B cell (primary cell): ENCODE results near the gene NUDT16L1. TPM values are rescaled to one million over a fixed set of nuclear protein-coding genes. Genes with fewer than 3 reads are reported as not detected.

Experiments
- ATAC-seq: fragments of 200-7000 bp; cut with Tn5 transposase; one replicate; pipeline ENCODE4 v1.10.0; 2021; ENCODE audit warnings: low read depth, mild to moderate bottlenecking, moderate number of reproducible peaks, moderate library complexity
- CTCF ChIA-PET: fragments of 350-600 bp; sonication (Branson Sonifier 250); formaldehyde crosslinking; loops from one replicate; lab custom pipeline; 2021; ENCODE audit warnings: antibody characterized with exemption, inconsistent platforms; lab: Charles Lee
- POLR2A ChIA-PET: fragments of 350-600 bp; sonication (Branson Sonifier 250); formaldehyde crosslinking; loops from one replicate; lab custom pipeline; 2021; ENCODE audit warnings: antibody characterized with exemption; lab: Charles Lee
- DNase-seq: peaks from one replicate; pipeline ENCODE4 v3.0.0; 2013
- H2AFZ ChIP-seq: 2 replicates; pipeline ENCODE4 v1.6.1; 2012; ENCODE audit warnings: mild to moderate bottlenecking, low read depth, low read length; ENCODE audit not compliant: insufficient read depth, poor library complexity, severe bottlenecking
- H3K27ac ChIP-seq, 2 donors: 1 replicate in 1 of 2; 2 replicates in 1 of 2; pipeline ENCODE4 v1.5.1; 2012 to 2013; ENCODE audit warnings: low read length in 2 of 2, mild to moderate bottlenecking in 2 of 2, moderate library complexity in 1 of 2
- H3K27me3 ChIP-seq, 4 experiments: fragments of 200-600 bp in 1 of 4; sonication (generic) in 1 of 4; replicated peaks in 1 of 4; 1 replicate in 2 of 4; 2 replicates in 2 of 4; pipeline versions ENCODE4 v1.6.1 to v1.7.0; 2013 to 2016; ENCODE audit warnings: low read length in 3 of 4, mild to moderate bottlenecking in 2 of 4, mixed read lengths in 1 of 4, moderate library complexity in 1 of 4; ENCODE audit not compliant: insufficient read depth in 4 of 4, control insufficient read depth in 3 of 4; ENCODE audit errors: control extremely low read depth in 1 of 4
- H3K36me3 ChIP-seq, 2 experiments: replicated peaks in 1 of 2; 1 replicate in 1 of 2; 2 replicates in 1 of 2; pipeline versions ENCODE4 v1.6.1 to v1.7.1; 2013; ENCODE audit warnings: low read length in 1 of 2; ENCODE audit not compliant: insufficient read depth in 2 of 2, control insufficient read depth in 1 of 2; ENCODE audit errors: control extremely low read depth in 1 of 2, extremely low read depth in 1 of 2
- H3K4me1 ChIP-seq, 2 donors: fragments of 200-600 bp in 1 of 2; sonication (generic) in 1 of 2; 1 replicate in 1 of 2; 2 replicates in 1 of 2; pipeline versions ENCODE4 v1.5.1 to v1.6.1; 2013 to 2017; ENCODE audit warnings: low read length in 2 of 2; ENCODE audit not compliant: control insufficient read depth in 2 of 2, insufficient read depth in 2 of 2
- H3K4me2 ChIP-seq: replicated peaks from 2 replicates; pipeline ENCODE3; 2012; ENCODE audit warnings: mild to moderate bottlenecking, low read depth, low read length; ENCODE audit not compliant: poor library complexity, severe bottlenecking
- H3K4me3 ChIP-seq, 5 experiments: fragments of 200-600 bp in 1 of 5; sonication (generic) in 1 of 5; 1 replicate in 3 of 5; 2 replicates in 2 of 5; pipeline versions ENCODE4 v1.5.1 to v1.7.0; 2011 to 2016; ENCODE audit warnings: low read length in 4 of 5, mild to moderate bottlenecking in 4 of 5, low read depth in 2 of 5, control low read depth in 1 of 5, moderate library complexity in 1 of 5; ENCODE audit not compliant: insufficient read depth in 1 of 5; ENCODE audit errors: control extremely low read depth in 1 of 5, extremely low read depth in 1 of 5
- H3K79me2 ChIP-seq: fragments of 200-600 bp; sonication (generic); one replicate; pipeline ENCODE4 v1.6.0; 2016; ENCODE audit warnings: low read length; ENCODE audit not compliant: control insufficient read depth, insufficient read depth
- H3K9ac ChIP-seq: fragments of 200-600 bp; sonication (generic); 2 replicates; pipeline ENCODE4 v1.6.1; 2017; ENCODE audit warnings: mild to moderate bottlenecking, low read length, moderate library complexity
- H3K9me3 ChIP-seq, 3 donors: one replicate each; pipeline versions ENCODE4 v1.6.1 to v1.7.1; 2013; ENCODE audit warnings: low read length in 2 of 3; ENCODE audit not compliant: control insufficient read depth in 2 of 3, insufficient read depth in 1 of 3; ENCODE audit errors: control extremely low read depth in 1 of 3
- H4K20me1 ChIP-seq: 2 replicates; pipeline ENCODE4 v1.6.0; 2012; ENCODE audit warnings: mild to moderate bottlenecking, low read length; ENCODE audit not compliant: insufficient read depth, control insufficient read depth, poor library complexity, severe bottlenecking
- H3K27ac Mint-ChIP-seq: one replicate; pipeline ENCODE4 v1.8.0; 2021; ENCODE audit warnings: mixed read lengths
- H3K27me3 Mint-ChIP-seq: one replicate; pipeline ENCODE4 v1.8.0; 2021; ENCODE audit warnings: mixed read lengths
- H3K4me1 Mint-ChIP-seq: one replicate; pipeline ENCODE4 v1.8.0; 2021; ENCODE audit warnings: mixed read lengths
- H3K4me3 Mint-ChIP-seq: one replicate; pipeline ENCODE4 v1.8.0; 2021; ENCODE audit warnings: mixed read lengths
- H3K9me3 Mint-ChIP-seq: one replicate; pipeline ENCODE4 v1.8.0; 2022; ENCODE audit warnings: mixed read lengths; ENCODE audit not compliant: insufficient read depth
- EZH2 ChIP-seq: IDR thresholded peaks from 2 replicates; pipeline ENCODE4 v1.6.1; 2012; ENCODE audit warnings: borderline replicate concordance, low read depth, mild to moderate bottlenecking, moderate library complexity, low read length; ENCODE audit not compliant: insufficient read depth, poor library complexity, severe bottlenecking
- WGBS: methylation state at CpG from one replicate; pipeline ENCODE4 v1.1.5; 2013; ENCODE audit warnings: missing lambda C conversion rate; ENCODE audit not compliant: insufficient coverage; 5-methylcytosine and 5-hydroxymethylcytosine counted together
- intact Hi-C: fragments of 100-400 bp; cut with micrococcal nuclease; formaldehyde crosslinking; loops from one replicate; pipeline ENCODE4 v1.10.0; 2022
- polyA plus RNA-seq: library from polyadenylated mRNA; depleted of rRNA; stranded (reverse); fragments of >200 nt; gene quantifications from 2 replicates; pipeline ENCODE4 v1.2.3, GENCODE V29; 2012
- total RNA-seq, 2 donors: library from RNA; stranded (reverse); fragments of 120-200 nt in 1 of 2; gene quantifications; 1 replicate in 1 of 2; 2 replicates in 1 of 2; pipeline versions ENCODE4 v1.2.3 to v1.2.4, GENCODE V29; 2013 to 2022
- TF ChIP-seq, protein P1 (sequence below): fragments of 200-600 bp; IDR thresholded peaks from one replicate; pipeline ENCODE4 v1.8.0; 2022; ENCODE audit warnings: antibody characterized with exemption, mild to moderate bottlenecking

The NUDT16L1 gene
- total and polyA plus RNA-seq, 2 donors (not counting 1 experiment from before 2014, with no cell fraction given) = 38.5 to 59.2 TPM

DNA sequence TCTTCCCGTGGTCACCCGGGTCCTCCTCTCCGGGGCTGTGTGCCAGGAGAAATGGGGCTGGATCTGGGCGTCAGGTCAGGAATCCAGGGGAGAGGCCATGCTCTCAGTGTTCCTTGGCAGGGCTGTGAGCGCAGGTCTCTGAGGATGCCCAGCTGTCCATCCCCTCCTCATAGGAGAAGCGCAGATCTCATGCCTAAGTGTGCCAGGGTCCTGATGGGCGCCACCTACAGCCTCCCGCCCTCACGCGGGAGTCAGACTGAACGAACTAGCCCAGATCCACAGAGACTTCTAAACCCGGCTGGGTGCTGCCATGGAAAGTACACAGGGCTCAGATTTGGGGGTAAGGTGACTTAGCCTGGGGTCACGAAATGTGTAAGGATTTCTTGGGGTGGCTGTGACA is 44.4 kb upstream of the NUDT16L1 start:
- no peak overlapping the region for H3K4me3 Mint-ChIP-seq
- 97% methylated on average over 12 of the region's 13 CpGs for WGBS
- POLR2A ChIA-PET = no interaction called here

More for the DNA sequence above, 44.4 kb upstream of the NUDT16L1 start:
- Histone ChIP-seq H3K4me1 (peaks cover 0 to 20% of the 10 kb centered on the region in 2 donors), H3K27me3 (no peaks in the 10 kb centered on the region), H2AFZ (no peak overlapping the region), H4K20me1 (peaks cover 72% of the 10 kb centered on the region), H3K4me2 (no peak overlapping the region), H3K9me3 (peaks cover 0 to 4% (median 0%) of the 10 kb centered on the region in 3 donors), H3K9ac (no peak overlapping the region), H3K27ac (no peak overlapping the region), H3K4me3 (no peak overlapping the region), H3K36me3 (peaks cover 0 to 28% of the 10 kb centered on the region in 2 experiments), H3K79me2 (peaks cover 67% of the 10 kb centered on the region)
- H3K9me3 Mint-ChIP-seq = no peaks in the 10 kb centered on the region
- H3K4me1 Mint-ChIP-seq = peaks cover 23% of the 10 kb centered on the region
- ATAC-seq (no peak), DNase-seq (no peak)
- H3K27ac Mint-ChIP-seq = no peak overlapping the region
- no peaks in the 10 kb centered on the region for H3K27me3 Mint-ChIP-seq
- CTCF ChIA-PET = interaction anchor here (1.2 kb wide), 1 partner anchor 10 kb away, joined by 6 read pairs; no protein-coding TSS in a partner anchor
- intact Hi-C loops = no loop called here
- TF ChIP-seq, protein P1, sequence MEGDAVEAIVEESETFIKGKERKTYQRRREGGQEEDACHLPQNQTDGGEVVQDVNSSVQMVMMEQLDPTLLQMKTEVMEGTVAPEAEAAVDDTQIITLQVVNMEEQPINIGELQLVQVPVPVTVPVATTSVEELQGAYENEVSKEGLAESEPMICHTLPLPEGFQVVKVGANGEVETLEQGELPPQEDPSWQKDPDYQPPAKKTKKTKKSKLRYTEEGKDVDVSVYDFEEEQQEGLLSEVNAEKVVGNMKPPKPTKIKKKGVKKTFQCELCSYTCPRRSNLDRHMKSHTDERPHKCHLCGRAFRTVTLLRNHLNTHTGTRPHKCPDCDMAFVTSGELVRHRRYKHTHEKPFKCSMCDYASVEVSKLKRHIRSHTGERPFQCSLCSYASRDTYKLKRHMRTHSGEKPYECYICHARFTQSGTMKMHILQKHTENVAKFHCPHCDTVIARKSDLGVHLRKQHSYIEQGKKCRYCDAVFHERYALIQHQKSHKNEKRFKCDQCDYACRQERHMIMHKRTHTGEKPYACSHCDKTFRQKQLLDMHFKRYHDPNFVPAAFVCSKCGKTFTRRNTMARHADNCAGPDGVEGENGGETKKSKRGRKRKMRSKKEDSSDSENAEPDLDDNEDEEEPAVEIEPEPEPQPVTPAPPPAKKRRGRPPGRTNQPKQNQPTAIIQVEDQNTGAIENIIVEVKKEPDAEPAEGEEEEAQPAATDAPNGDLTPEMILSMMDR = no peak
- TF ChIP-seq EZH2 = no peak
